ENCODE results near the gene PHLDB2. TPM values are rescaled to one million over a fixed set of nuclear protein-coding genes. Genes with fewer than 3 reads are reported as not detected.

The PHLDB2 gene
- total and polyA plus RNA-seq, 2 of the 13 experiments (the other 11 are each of a cell fraction or from before 2014, with no cell fraction given), result 8.4 to 23.6 TPM

DNA sequence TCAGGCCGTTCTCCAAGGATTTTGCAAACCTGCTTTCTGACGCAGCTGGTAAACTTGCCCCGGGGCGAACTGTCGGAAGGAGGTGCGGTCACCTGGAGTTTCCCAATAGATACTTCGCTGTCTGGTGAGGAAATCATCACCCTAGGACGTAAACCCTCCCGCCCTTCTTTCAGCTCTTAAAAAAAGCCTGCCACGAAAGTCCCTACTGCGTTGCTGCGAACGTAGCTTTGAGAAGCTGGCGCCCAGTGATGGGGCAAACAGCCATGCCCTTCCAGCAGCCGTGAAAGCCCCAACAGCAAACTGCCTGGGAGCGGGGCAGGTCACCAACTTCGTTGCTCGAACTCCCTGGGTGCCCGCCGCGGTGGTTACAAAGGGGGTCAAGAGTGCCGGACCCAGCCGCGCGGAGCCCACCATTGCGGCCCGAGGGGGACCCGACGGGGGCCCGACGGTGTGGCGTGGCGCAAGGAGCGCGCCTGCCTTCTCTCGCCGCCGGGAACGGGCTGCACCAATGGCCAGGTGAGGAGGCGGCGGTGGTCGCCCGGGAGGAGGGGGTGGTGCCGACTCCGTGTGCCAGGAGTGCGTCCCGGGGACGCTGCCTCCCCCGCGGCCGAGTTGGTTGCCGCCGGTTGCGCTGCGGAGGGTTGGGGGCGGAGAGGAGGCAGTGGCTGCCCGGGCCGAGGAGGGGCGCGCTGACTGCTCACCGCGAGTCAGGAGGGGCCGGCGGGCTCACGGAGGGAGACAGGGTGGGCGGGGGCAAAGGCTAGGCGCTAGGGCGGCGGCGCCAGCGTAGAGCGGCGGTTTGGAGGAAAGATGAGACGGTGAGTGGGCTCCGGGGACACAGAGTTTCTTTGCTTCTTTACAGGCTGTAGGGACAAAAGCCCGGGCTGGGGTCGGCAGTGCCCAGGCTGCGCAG, at the start of gene PHLDB2 (continued):
- TF ChIP-seq ZNF768 (CRISPR knock-in tag; IDR thresholded peaks at IDR 0.05) (0 out of 2 replicates have a peak, but pooled peaks have one; percentile 15), SALL1 (CRISPR knock-in tag; IDR thresholded peaks at IDR 0.05) (peak; percentile 61), SRY (CRISPR knock-in tag; IDR thresholded peaks at IDR 0.05) (no peak), ZFY (CRISPR knock-in tag; IDR thresholded peaks at IDR 0.05) (no peak), ELF3 (CRISPR knock-in tag; IDR thresholded peaks at IDR 0.05) (peak; percentile 6; the same call in 1 of the 2 replicates), POLR2A (IDR thresholded peaks at IDR 0.05; ENCODE audit: insufficient read depth in 1 of 2, low read depth in 2 of 2, low read length in 2 of 2) (peak in 1 of 2 experiments; percentile 18; a peak in 1 of 4 replicates), AKAP8 (CRISPR knock-in tag; IDR thresholded peaks at IDR 0.05) (0 out of 2 replicates have a peak, but pooled peaks have one; percentile 29), ZNF572 (CRISPR knock-in tag; IDR thresholded peaks at IDR 0.05) (0 out of 2 replicates have a peak, but pooled peaks have one; percentile 23), TGIF2 (CRISPR knock-in tag; IDR thresholded peaks at IDR 0.05) (peak; percentile 19; the same call in 1 of the 2 replicates), ZMYM3 (CRISPR knock-in tag; IDR thresholded peaks at IDR 0.05) (no peak), ZNF761 (CRISPR knock-in tag; conservative IDR thresholded peaks at IDR 0.05) (no peak), KLF12 (CRISPR knock-in tag; IDR thresholded peaks at IDR 0.05; ENCODE audit: borderline replicate concordance) (peak; percentile 16; the same call in 1 of the 2 replicates), GFI1 (CRISPR knock-in tag; IDR thresholded peaks at IDR 0.05; ENCODE audit: borderline replicate concordance) (0 out of 2 replicates have a peak, but pooled peaks have one; percentile 51)
- TF ChIP-seq, protein P1, sequence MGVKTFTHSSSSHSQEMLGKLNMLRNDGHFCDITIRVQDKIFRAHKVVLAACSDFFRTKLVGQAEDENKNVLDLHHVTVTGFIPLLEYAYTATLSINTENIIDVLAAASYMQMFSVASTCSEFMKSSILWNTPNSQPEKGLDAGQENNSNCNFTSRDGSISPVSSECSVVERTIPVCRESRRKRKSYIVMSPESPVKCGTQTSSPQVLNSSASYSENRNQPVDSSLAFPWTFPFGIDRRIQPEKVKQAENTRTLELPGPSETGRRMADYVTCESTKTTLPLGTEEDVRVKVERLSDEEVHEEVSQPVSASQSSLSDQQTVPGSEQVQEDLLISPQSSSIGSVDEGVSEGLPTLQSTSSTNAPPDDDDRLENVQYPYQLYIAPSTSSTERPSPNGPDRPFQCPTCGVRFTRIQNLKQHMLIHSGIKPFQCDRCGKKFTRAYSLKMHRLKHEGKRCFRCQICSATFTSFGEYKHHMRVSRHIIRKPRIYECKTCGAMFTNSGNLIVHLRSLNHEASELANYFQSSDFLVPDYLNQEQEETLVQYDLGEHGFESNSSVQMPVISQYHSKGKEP (CRISPR knock-in tag; IDR thresholded peaks at IDR 0.05), result no peak
- TF ChIP-seq, protein P2, sequence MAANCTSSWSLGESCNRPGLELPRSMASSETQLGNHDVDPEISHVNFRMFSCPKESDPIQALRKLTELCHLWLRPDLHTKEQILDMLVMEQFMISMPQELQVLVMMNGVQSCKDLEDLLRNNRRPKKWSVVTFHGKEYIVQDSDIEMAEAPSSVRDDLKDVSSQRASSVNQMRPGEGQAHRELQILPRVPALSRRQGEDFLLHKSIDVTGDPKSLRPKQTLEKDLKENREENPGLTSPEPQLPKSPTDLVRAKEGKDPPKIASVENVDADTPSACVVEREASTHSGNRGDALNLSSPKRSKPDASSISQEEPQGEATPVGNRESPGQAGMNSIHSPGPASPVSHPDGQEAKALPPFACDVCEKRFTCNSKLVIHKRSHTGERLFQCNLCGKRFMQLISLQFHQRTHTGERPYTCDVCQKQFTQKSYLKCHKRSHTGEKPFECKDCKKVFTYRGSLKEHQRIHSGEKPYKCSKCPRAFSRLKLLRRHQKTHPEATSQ (CRISPR knock-in tag; IDR thresholded peaks at IDR 0.05; ENCODE audit: borderline replicate concordance), result peak; percentile 56; the same call in 1 of the 2 replicates
- TF ChIP-seq, protein P3, sequence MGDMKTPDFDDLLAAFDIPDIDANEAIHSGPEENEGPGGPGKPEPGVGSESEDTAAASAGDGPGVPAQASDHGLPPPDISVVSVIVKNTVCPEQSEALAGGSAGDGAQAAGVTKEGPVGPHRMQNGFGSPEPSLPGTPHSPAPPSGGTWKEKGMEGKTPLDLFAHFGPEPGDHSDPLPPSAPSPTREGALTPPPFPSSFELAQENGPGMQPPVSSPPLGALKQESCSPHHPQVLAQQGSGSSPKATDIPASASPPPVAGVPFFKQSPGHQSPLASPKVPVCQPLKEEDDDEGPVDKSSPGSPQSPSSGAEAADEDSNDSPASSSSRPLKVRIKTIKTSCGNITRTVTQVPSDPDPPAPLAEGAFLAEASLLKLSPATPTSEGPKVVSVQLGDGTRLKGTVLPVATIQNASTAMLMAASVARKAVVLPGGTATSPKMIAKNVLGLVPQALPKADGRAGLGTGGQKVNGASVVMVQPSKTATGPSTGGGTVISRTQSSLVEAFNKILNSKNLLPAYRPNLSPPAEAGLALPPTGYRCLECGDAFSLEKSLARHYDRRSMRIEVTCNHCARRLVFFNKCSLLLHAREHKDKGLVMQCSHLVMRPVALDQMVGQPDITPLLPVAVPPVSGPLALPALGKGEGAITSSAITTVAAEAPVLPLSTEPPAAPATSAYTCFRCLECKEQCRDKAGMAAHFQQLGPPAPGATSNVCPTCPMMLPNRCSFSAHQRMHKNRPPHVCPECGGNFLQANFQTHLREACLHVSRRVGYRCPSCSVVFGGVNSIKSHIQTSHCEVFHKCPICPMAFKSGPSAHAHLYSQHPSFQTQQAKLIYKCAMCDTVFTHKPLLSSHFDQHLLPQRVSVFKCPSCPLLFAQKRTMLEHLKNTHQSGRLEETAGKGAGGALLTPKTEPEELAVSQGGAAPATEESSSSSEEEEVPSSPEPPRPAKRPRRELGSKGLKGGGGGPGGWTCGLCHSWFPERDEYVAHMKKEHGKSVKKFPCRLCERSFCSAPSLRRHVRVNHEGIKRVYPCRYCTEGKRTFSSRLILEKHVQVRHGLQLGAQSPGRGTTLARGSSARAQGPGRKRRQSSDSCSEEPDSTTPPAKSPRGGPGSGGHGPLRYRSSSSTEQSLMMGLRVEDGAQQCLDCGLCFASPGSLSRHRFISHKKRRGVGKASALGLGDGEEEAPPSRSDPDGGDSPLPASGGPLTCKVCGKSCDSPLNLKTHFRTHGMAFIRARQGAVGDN (CRISPR knock-in tag; IDR thresholded peaks at IDR 0.05), result peak; percentile 80
